ENCODE measurements around the gene HMGN2.

Gene HMGN2

DNA sequence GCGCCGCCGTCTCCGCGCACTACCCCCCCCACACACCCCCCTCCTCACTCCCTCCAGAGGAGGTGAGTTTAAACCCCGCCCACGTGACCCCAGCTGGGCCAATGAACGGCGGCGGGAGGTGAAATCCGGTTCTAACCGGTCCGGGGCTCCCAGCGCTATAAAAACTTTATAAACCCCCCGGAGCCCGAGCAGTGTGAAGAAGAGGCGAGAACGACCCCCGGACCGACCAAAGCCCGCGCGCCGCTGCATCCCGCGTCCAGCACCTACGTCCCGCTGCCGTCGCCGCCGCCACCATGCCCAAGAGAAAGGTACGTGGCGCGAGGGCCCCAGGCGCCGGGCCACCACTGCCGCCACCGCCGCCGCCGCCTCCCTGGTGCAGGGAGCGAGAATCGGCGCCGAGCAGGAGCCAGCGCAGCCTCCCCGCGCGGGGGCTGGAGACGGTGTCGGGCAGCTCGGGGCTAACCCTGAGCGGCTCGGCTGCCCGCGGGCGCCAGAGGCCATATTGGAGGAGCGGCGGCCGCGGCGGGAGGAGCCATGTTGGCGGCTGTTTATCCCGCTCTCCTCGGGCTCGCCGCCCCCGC is at the start of gene HMGN2:
TSS of gene HMGN2 (plus strand) at position 121 of the 581 bp plus-strand sequence. CDS start at position 294, 173 bp downstream.
- H3K4me1 Mint-ChIP-seq (ENCODE audit: low read depth), result peaks cover 49% of the 10 kb centered on the region
- H3K9me3 Mint-ChIP-seq, result no peaks in the 10 kb centered on the region
- peaks cover 72% of the 10 kb centered on the region for H3K36me3 Mint-ChIP-seq (ENCODE audit: low read depth)

GRCh38 chr1:26429721-26430120 is 42.5 kb upstream of the HMGN2 start:
- no peak overlapping the region for H3K4me3 Mint-ChIP-seq
- H3K27me3 Mint-ChIP-seq, result peaks cover 19% of the 10 kb centered on the region
- H3K9me3 Mint-ChIP-seq, result no peaks in the 10 kb centered on the region
- peaks cover 19% of the 10 kb centered on the region for H3K4me1 Mint-ChIP-seq (ENCODE audit: low read depth)
- H3K36me3 Mint-ChIP-seq (ENCODE audit: low read depth), result peaks cover 18% of the 10 kb centered on the region
- no peak overlapping the region for H3K27ac Mint-ChIP-seq
- intact Hi-C loops (cut with micrococcal nuclease), result no loop called here

More for the DNA sequence above, at the start of gene HMGN2:
- Mint-ChIP-seq H3K27ac (peak within 1 kb of the TSS; percentile 94), H3K4me3 (peak within 1 kb of the TSS; percentile 86), H3K27me3 (no peaks in the 10 kb centered on the region)
- intact Hi-C loops (cut with micrococcal nuclease), result loop anchor here (2.0 kb wide), 1 partner anchor 28 kb away; no protein-coding TSS in a partner anchor

DNA sequence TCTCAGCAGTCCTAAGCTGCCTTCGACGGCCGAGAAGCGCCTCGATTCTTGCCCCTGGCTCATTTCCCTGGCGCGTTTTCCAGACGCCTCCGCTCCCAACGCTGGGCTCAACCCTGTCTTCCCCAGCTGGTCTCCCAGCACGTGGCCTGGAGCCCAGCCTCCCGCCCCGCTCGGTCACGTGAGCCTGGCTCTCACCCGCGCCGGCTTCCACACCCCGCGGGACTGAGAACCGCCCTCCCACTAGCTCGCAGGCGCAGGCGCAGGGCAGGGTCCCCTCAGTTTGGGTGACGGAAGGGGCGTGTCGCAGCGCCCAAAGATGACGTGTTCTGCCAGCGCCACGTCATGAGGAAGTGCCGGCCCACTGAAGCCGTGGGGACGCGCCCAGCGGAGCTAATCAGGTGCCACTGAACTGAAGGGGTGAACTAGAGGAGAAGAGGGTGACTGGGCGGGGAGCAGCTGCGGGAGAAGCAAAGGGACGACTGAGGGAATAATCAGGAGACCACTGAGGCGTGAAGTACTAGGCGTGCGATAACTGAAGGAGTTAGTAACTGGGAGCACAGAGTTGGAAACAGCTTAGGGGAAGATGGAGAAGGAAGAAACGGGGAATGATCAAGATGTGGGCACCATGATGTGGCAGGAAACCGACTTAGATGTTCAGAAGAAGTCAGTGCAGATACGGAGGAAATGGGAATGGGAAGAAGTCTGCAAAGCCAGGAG is 40.1 kb upstream of the HMGN2 start, which contains the start of gene DHDDS:
TSS of gene DHDDS (plus strand) at position 343 of the 717 bp plus-strand sequence. CDS start 625 bp downstream, outside the sequence.
- peaks cover 19% of the 10 kb centered on the region for H3K4me1 Mint-ChIP-seq (ENCODE audit: low read depth)
- H3K27me3 Mint-ChIP-seq, result peaks cover 11% of the 10 kb centered on the region
- H3K36me3 Mint-ChIP-seq (ENCODE audit: low read depth), result peaks cover 41% of the 10 kb centered on the region
- peak within 1 kb of the TSS; percentile 93 for H3K27ac Mint-ChIP-seq
- intact Hi-C loops (cut with micrococcal nuclease), result no loop called here
- peak within 1 kb of the TSS; percentile 87 for H3K4me3 Mint-ChIP-seq
- no peaks in the 10 kb centered on the region for H3K9me3 Mint-ChIP-seq

DNA sequence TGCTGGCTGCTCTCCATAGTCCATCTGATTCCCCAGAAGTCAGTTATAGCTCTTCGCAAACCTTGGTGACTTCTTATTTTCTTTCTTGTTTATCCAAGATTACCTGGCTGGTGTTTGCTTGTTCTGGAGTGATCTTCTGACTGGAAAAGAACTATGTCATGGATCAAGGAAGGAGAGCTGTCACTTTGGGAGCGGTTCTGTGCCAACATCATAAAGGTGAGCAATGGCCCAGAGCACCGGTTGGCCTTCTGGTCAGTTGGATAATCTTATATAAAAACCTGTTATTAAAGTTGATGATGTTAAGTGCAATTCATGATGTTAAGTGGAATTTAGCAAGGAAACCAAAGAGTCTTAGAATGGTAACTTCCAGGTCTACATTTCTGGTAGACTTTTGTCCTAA is 39.4 kb upstream of the HMGN2 start:
- Mint-ChIP-seq H3K27me3 (peaks cover 9% of the 10 kb centered on the region), H3K36me3 (ENCODE audit: low read depth) (peaks cover 47% of the 10 kb centered on the region), H3K27ac (peak overlapping the region; percentile 93), H3K4me3 (peak overlapping the region; percentile 87), H3K9me3 (no peaks in the 10 kb centered on the region), H3K4me1 (ENCODE audit: low read depth) (peaks cover 19% of the 10 kb centered on the region)
- intact Hi-C loops (cut with micrococcal nuclease), result no loop called here

GRCh38 chr1:26434161-26434752 is 38.0 kb upstream of the HMGN2 start:
- intact Hi-C loops (cut with micrococcal nuclease), result no loop called here
- Mint-ChIP-seq H3K4me3 (no peak overlapping the region), H3K9me3 (no peaks in the 10 kb centered on the region), H3K4me1 (ENCODE audit: low read depth) (peaks cover 19% of the 10 kb centered on the region), H3K27ac (peak overlapping the region; percentile 19), H3K36me3 (ENCODE audit: low read depth) (peaks cover 62% of the 10 kb centered on the region), H3K27me3 (peaks cover 7% of the 10 kb centered on the region)

- Mint-ChIP-seq H3K9me3 (no peaks in the 10 kb centered on the region), H3K36me3 (ENCODE audit: low read depth) (peaks cover 93% of the 10 kb centered on the region), H3K27ac (no peak overlapping the region), H3K4me3 (no peak overlapping the region), H3K27me3 (no peaks in the 10 kb centered on the region), H3K4me1 (ENCODE audit: low read depth) (peaks cover 10% of the 10 kb centered on the region)
- intact Hi-C loops (cut with micrococcal nuclease), result no loop called here
Measured at GRCh38 chr1:26438041-26438440, 34.2 kb upstream of the HMGN2 start.

GRCh38 chr1:26440259-26440658 is 32.0 kb upstream of the HMGN2 start:
- no peaks in the 10 kb centered on the region for H3K4me1 Mint-ChIP-seq (ENCODE audit: low read depth)
- no peak overlapping the region for H3K27ac Mint-ChIP-seq
- intact Hi-C loops (cut with micrococcal nuclease), result no loop called here
- H3K36me3 Mint-ChIP-seq (ENCODE audit: low read depth), result peaks cover 100% of the 10 kb centered on the region
- H3K9me3 Mint-ChIP-seq, result no peaks in the 10 kb centered on the region
- H3K4me3 Mint-ChIP-seq, result no peak overlapping the region
- no peaks in the 10 kb centered on the region for H3K27me3 Mint-ChIP-seq

- no peak overlapping the region for H3K27ac Mint-ChIP-seq
- H3K27me3 Mint-ChIP-seq, result no peaks in the 10 kb centered on the region
- H3K9me3 Mint-ChIP-seq, result no peaks in the 10 kb centered on the region
- H3K4me1 Mint-ChIP-seq (ENCODE audit: low read depth), result peaks cover 6% of the 10 kb centered on the region
- no peak overlapping the region for H3K4me3 Mint-ChIP-seq
- peaks cover 98% of the 10 kb centered on the region for H3K36me3 Mint-ChIP-seq (ENCODE audit: low read depth)
- intact Hi-C loops (cut with micrococcal nuclease), result no loop called here
Measured at GRCh38 chr1:26449868-26450267, 22.4 kb upstream of the HMGN2 start.

- peaks cover 98% of the 10 kb centered on the region for H3K36me3 Mint-ChIP-seq (ENCODE audit: low read depth)
- H3K9me3 Mint-ChIP-seq, result no peaks in the 10 kb centered on the region
- H3K27ac Mint-ChIP-seq, result peak overlapping the region; percentile 30
- H3K4me3 Mint-ChIP-seq, result no peak overlapping the region
- peaks cover 6% of the 10 kb centered on the region for H3K4me1 Mint-ChIP-seq (ENCODE audit: low read depth)
- intact Hi-C loops (cut with micrococcal nuclease), result no loop called here
- no peaks in the 10 kb centered on the region for H3K27me3 Mint-ChIP-seq
Measured at GRCh38 chr1:26450908-26451307, 21.3 kb upstream of the HMGN2 start.

DNA sequence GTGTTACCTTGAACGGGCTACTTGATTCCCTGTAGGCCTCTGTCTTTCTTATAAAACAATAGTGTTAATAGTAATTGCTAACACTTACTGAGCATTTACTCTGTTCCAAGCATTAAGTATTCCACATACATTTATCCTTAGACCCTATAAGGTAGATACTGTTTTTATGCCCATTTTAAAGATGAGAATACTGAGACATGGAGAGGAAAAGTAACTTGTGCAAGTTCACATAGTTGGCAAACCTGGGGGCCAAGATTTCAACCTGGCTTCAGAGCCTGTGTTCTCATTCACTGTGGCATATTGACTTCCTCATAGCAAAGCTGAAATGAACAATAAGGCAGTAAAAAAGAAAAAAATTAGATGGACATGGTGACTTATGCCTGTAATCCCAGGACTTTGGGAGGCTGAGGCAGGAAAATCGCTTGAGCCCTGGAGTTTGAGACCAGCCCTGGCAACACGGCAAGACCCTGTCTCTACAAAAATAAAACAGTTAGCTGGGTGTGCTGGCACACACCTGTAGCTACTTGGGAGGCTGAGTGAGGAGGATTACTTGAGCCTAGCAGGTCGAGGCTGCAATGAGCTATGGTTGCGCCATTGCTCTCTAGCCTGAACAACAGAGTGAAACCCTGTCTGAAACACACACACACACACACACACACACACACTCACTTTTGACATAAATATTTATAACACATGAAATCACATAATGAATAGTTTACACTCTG is 19.6 kb upstream of the HMGN2 start:
- H3K4me1 Mint-ChIP-seq (ENCODE audit: low read depth), result peaks cover 6% of the 10 kb centered on the region
- H3K4me3 Mint-ChIP-seq, result no peak overlapping the region
- intact Hi-C loops (cut with micrococcal nuclease), result no loop called here
- no peaks in the 10 kb centered on the region for H3K9me3 Mint-ChIP-seq
- peaks cover 93% of the 10 kb centered on the region for H3K36me3 Mint-ChIP-seq (ENCODE audit: low read depth)
- no peaks in the 10 kb centered on the region for H3K27me3 Mint-ChIP-seq
- no peak overlapping the region for H3K27ac Mint-ChIP-seq

- Mint-ChIP-seq H3K4me3 (no peak overlapping the region), H3K4me1 (ENCODE audit: low read depth) (no peaks in the 10 kb centered on the region), H3K27me3 (no peaks in the 10 kb centered on the region), H3K9me3 (no peaks in the 10 kb centered on the region), H3K36me3 (ENCODE audit: low read depth) (peaks cover 92% of the 10 kb centered on the region), H3K27ac (no peak overlapping the region)
- intact Hi-C loops (cut with micrococcal nuclease), result no loop called here
Measured at GRCh38 chr1:26459148-26459547, 13.1 kb upstream of the HMGN2 start.

GRCh38 chr1:26459573-26460031 is 12.6 kb upstream of the HMGN2 start:
- peaks cover 93% of the 10 kb centered on the region for H3K36me3 Mint-ChIP-seq (ENCODE audit: low read depth)
- H3K27ac Mint-ChIP-seq, result no peak overlapping the region
- no peaks in the 10 kb centered on the region for H3K9me3 Mint-ChIP-seq
- intact Hi-C loops (cut with micrococcal nuclease), result no loop called here
- no peak overlapping the region for H3K4me3 Mint-ChIP-seq
- no peaks in the 10 kb centered on the region for H3K4me1 Mint-ChIP-seq (ENCODE audit: low read depth)
- no peaks in the 10 kb centered on the region for H3K27me3 Mint-ChIP-seq

- peaks cover 49% of the 10 kb centered on the region for H3K4me1 Mint-ChIP-seq (ENCODE audit: low read depth)
- intact Hi-C loops (cut with micrococcal nuclease), result no loop called here
- H3K36me3 Mint-ChIP-seq (ENCODE audit: low read depth), result peaks cover 76% of the 10 kb centered on the region
- no peaks in the 10 kb centered on the region for H3K9me3 Mint-ChIP-seq
- H3K27ac Mint-ChIP-seq, result no peak overlapping the region
- H3K4me3 Mint-ChIP-seq, result no peak overlapping the region
- no peaks in the 10 kb centered on the region for H3K27me3 Mint-ChIP-seq
Measured at GRCh38 chr1:26468911-26469310, 3.3 kb upstream of the HMGN2 start.

DNA sequence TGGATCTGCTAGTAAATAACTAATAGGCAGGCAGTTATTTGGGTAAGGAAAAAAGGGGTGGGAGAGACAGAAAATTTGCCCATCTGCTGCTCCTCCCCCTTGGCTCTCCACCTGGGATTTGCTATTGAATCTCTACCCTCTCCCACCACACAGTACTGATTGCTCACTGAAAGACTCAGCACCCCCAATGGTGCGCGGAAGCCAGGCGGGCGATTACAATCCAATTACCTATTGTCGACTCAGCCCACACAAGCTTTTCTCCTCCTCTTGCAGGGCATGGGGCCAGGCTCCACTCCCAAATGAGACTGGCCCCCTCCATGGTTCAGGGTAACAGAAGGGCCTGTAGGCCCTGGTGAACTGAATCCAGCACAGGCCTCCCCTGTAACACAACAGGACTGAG is 2.7 kb upstream of the HMGN2 start:
- intact Hi-C loops (cut with micrococcal nuclease), result no loop called here
- Mint-ChIP-seq H3K27ac (no peak overlapping the region), H3K9me3 (no peaks in the 10 kb centered on the region), H3K27me3 (no peaks in the 10 kb centered on the region), H3K4me3 (no peak overlapping the region), H3K36me3 (ENCODE audit: low read depth) (peaks cover 76% of the 10 kb centered on the region), H3K4me1 (ENCODE audit: low read depth) (peaks cover 49% of the 10 kb centered on the region)

Data from dendritic cell treated with granulocyte-macrophage colony-stimulating factor and Interleukin-4, amounts not matched to agents 40 ng/mL and 50 ng/mL, for 4 days (primary cell).